Kidney tubule cell (primary cell): ENCODE data around the gene POM121.
"Not testable (repeated sequence)": the region's sequence is repeated elsewhere in the genome, so short reads cannot be mapped to it uniquely, and the experiment has no call there.

ENCODE experiments used
- DNase-seq: peaks from one replicate; pipeline ENCODE4 v3.0.0-alpha.2; 2018; ENCODE audit warnings: low spot score

POM121 gene

GRCh38 chr7:72997887-72998468 lies 73.1 kb downstream of the POM121 start:
- not testable (repeated sequence) for DNase-seq
